IMR-90 (cell line): ENCODE measurements around the gene CD86.

Source experiments
- CHD1 ChIP-seq: IDR thresholded peaks from 2 replicates; pipeline ENCODE4 v1.6.1; 2012; ENCODE audit warnings: low read depth, low read length, improper control_type of control experiment
- MAZ ChIP-seq: IDR thresholded peaks from 2 replicates; pipeline ENCODE4 v1.6.1; 2012; ENCODE audit warnings: low read depth, mild to moderate bottlenecking, low read length, improper control_type of control experiment, moderate library complexity, borderline replicate concordance
- MXI1 ChIP-seq: IDR thresholded peaks from 2 replicates; pipeline ENCODE4 v1.6.1; 2012; ENCODE audit warnings: low read depth, mild to moderate bottlenecking, low read length, moderate library complexity, borderline replicate concordance
- POLR2A ChIP-seq: IDR thresholded peaks from 2 replicates; pipeline ENCODE4 v1.6.1; 2012; ENCODE audit warnings: mild to moderate bottlenecking, low read depth, low read length
- RAD21 ChIP-seq: IDR thresholded peaks from 2 replicates; pipeline ENCODE4 v1.6.1; 2012; ENCODE audit warnings: low read length, improper control_type of control experiment
- RCOR1 ChIP-seq: IDR thresholded peaks from 2 replicates; pipeline ENCODE4 v1.6.1; 2012; ENCODE audit warnings: mild to moderate bottlenecking, low read length, improper control_type of control experiment; ENCODE audit not compliant: insufficient replicate concordance
- RFX5 ChIP-seq: IDR thresholded peaks from 2 replicates; pipeline ENCODE4 v1.8.0; 2012; ENCODE audit warnings: low read depth, mild to moderate bottlenecking, low read length, moderate library complexity
- SMC3 ChIP-seq: fragments of 150-350 bp; IDR thresholded peaks from 2 replicates; pipeline ENCODE4 v1.6.1; 2016; ENCODE audit warnings: low read depth, mild to moderate bottlenecking, antibody characterized with exemption, low read length, moderate library complexity
- TF ChIP-seq, protein P1 (sequence below): conservative IDR thresholded peaks from 2 replicates; pipeline ENCODE4 v1.5.1; 2012; ENCODE audit warnings: mild to moderate bottlenecking, low read depth, low read length, improper control_type of control experiment
- TF ChIP-seq, protein P2 (sequence below): fragments of 150-350 bp; IDR thresholded peaks from 2 replicates; pipeline ENCODE4 v1.6.1; 2016; ENCODE audit warnings: low read depth, mild to moderate bottlenecking, low read length, moderate library complexity, borderline replicate concordance

DNA sequence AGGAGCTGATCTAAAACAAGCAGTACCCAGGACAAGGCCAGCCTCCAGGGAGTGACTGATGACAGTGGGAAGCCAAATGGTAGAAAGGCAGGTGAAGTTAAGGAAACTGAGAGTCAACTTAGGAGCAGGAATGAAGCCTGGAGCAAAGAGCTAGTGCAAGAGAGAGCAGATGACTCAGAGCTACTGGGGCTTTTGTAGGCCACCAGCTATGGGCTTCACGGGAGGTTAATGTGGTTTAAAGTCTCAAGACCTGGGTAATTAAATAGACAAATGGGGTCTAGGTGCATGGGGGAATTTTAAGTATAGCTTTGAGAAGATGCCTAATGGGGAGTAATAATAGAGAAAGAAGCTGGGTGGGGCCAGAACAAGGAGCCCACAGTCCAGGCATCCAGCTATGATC is 3.1 kb downstream of the CD86 start:
- TF ChIP-seq RCOR1 (no peak), SMC3 (no peak), RFX5 (no peak), POLR2A (no peak), RAD21 (no peak), CHD1 (no peak), MXI1 (no peak), MAZ (no peak)
- TF ChIP-seq, protein P1, sequence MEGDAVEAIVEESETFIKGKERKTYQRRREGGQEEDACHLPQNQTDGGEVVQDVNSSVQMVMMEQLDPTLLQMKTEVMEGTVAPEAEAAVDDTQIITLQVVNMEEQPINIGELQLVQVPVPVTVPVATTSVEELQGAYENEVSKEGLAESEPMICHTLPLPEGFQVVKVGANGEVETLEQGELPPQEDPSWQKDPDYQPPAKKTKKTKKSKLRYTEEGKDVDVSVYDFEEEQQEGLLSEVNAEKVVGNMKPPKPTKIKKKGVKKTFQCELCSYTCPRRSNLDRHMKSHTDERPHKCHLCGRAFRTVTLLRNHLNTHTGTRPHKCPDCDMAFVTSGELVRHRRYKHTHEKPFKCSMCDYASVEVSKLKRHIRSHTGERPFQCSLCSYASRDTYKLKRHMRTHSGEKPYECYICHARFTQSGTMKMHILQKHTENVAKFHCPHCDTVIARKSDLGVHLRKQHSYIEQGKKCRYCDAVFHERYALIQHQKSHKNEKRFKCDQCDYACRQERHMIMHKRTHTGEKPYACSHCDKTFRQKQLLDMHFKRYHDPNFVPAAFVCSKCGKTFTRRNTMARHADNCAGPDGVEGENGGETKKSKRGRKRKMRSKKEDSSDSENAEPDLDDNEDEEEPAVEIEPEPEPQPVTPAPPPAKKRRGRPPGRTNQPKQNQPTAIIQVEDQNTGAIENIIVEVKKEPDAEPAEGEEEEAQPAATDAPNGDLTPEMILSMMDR: no peak
- TF ChIP-seq, protein P2, sequence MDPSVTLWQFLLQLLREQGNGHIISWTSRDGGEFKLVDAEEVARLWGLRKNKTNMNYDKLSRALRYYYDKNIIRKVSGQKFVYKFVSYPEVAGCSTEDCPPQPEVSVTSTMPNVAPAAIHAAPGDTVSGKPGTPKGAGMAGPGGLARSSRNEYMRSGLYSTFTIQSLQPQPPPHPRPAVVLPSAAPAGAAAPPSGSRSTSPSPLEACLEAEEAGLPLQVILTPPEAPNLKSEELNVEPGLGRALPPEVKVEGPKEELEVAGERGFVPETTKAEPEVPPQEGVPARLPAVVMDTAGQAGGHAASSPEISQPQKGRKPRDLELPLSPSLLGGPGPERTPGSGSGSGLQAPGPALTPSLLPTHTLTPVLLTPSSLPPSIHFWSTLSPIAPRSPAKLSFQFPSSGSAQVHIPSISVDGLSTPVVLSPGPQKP: no peak
